Panc1 (cell line): ENCODE results near the gene RABL6. TPM values are rescaled to one million over a fixed set of nuclear protein-coding genes. Genes with fewer than 3 reads are reported as not detected.

ENCODE experiments used
- ATAC-seq: fragments of 200-7000 bp; cut with Tn5 transposase; 2 replicates; pipeline ENCODE4 v1.9.1; 2020; ENCODE audit warnings: mild to moderate bottlenecking, moderate library complexity
- BruUV-seq: library from RNA; stranded (reverse); fragments of 400-500 nt; replicated peaks from 2 replicates; lab custom pipeline; 2021; lab: Mats Ljungman, UMichigan
- CTCF ChIA-PET: fragments of 300-600 bp; sonication (Branson Sonifier 250); formaldehyde crosslinking; loops from one replicate; lab custom pipeline; 2022; ENCODE audit warnings: antibody characterized with exemption; lab: Charles Lee
- POLR2A ChIA-PET: fragments of 300-600 bp; sonication (Branson Sonifier 250); formaldehyde crosslinking; loops from one replicate; lab custom pipeline; 2022; ENCODE audit warnings: antibody characterized with exemption; lab: Charles Lee
- DNase-seq: peaks from one replicate; pipeline ENCODE4 v3.0.0-alpha.2; 2010; ENCODE audit warnings: low read depth, low spot score
- H3K27ac ChIP-seq: 2 replicates; pipeline ENCODE4 v1.5.1; 2011; ENCODE audit warnings: mild to moderate bottlenecking, low read length, inconsistent platforms
- H3K27me3 ChIP-seq: fragments of 200-500 bp; sonication (Bioruptor generic); 2 replicates; pipeline ENCODE4 v1.6.0; 2014; ENCODE audit warnings: low read length, inconsistent platforms; ENCODE audit not compliant: control insufficient read depth, insufficient read depth
- H3K36me3 ChIP-seq: fragments of 200-500 bp; sonication (Bioruptor generic); 2 replicates; pipeline ENCODE4 v1.5.1; 2014; ENCODE audit warnings: inconsistent platforms, mild to moderate bottlenecking, low read length, moderate library complexity; ENCODE audit not compliant: control insufficient read depth, insufficient read depth
- H3K4me1 ChIP-seq: 2 replicates; pipeline ENCODE4 v1.5.1; 2011; ENCODE audit warnings: inconsistent platforms, mild to moderate bottlenecking, low read length, moderate library complexity; ENCODE audit not compliant: control insufficient read depth, insufficient read depth
- H3K4me3 ChIP-seq, 2 experiments: 2 replicates each; pipeline ENCODE4 v1.5.1; 2011 to 2012; ENCODE audit warnings: low read depth in 2 of 2, low read length in 2 of 2, mild to moderate bottlenecking in 2 of 2, inconsistent platforms in 1 of 2, moderate library complexity in 1 of 2
- H3K9me3 ChIP-seq: fragments of 200-500 bp; sonication (Bioruptor generic); 2 replicates; pipeline ENCODE4 v1.5.1; 2014; ENCODE audit warnings: low read depth, mild to moderate bottlenecking, inconsistent platforms, low read length, moderate library complexity; ENCODE audit not compliant: control insufficient read depth, insufficient read depth
- CTCF ChIP-seq: fragments of 450-650 bp; IDR thresholded peaks from 2 replicates; pipeline ENCODE4 v1.5.1; 2017; ENCODE audit warnings: mild to moderate bottlenecking
- POLR2AphosphoS5 ChIP-seq: IDR thresholded peaks from 2 replicates; pipeline ENCODE4 v1.6.1; 2012; ENCODE audit warnings: mild to moderate bottlenecking, low read depth, low read length, moderate library complexity
- REST ChIP-seq, 2 experiments: IDR thresholded peaks; 2 replicates each; pipeline ENCODE4 v1.6.1; 2011 to 2012; ENCODE audit warnings: low read depth in 2 of 2, control low read depth in 1 of 2, low read length in 1 of 2, mild to moderate bottlenecking in 1 of 2, moderate library complexity in 1 of 2; ENCODE audit not compliant: insufficient read depth in 1 of 2
- SIN3A ChIP-seq: IDR thresholded peaks from 2 replicates; pipeline ENCODE4 v1.6.1; 2012; ENCODE audit warnings: low read depth, mild to moderate bottlenecking, low read length, moderate library complexity, borderline replicate concordance; ENCODE audit not compliant: insufficient read depth
- TCF7L2 ChIP-seq: IDR thresholded peaks from 2 replicates; pipeline ENCODE4 v1.6.1; 2011; ENCODE audit warnings: mild to moderate bottlenecking, low read depth, low read length, inconsistent platforms
- in situ Hi-C: cut with HindIII; loops from 2 replicates; pipeline ENCODE4 v1.10.0; 2016; ENCODE audit warnings: low sequenced_read_pairs, low pct_unique_long_range_greater_than_20kb
- intact Hi-C: fragments of 100-400 bp; cut with micrococcal nuclease; formaldehyde crosslinking; loops from one replicate; pipeline ENCODE4 v1.10.0; 2022; ENCODE audit not compliant: unreplicated experiment
- total RNA-seq: library from RNA; stranded (reverse); gene quantifications from one replicate; pipeline ENCODE4 v1.2.1, GENCODE V29; 2021; ENCODE audit not compliant: unreplicated experiment

The RABL6 gene
- total RNA-seq, 1 experiment from 2014 or later: 106 TPM

- BruUV-seq: no TSS peak
- no peak for TF ChIP-seq CTCF
- no peak for TF ChIP-seq SIN3A
- TF ChIP-seq TCF7L2: no peak; the same call in 1 of the 2 replicates
- no peak; the same call in 1 of the 2 replicates for TF ChIP-seq POLR2AphosphoS5
- TF ChIP-seq REST (IDR thresholded peaks at IDR 0.05; ENCODE audit: insufficient read depth in 1 of 2, low read depth in 2 of 2, low read length in 1 of 2): no peak
- ChIA-PET CTCF (no interaction called here), POLR2A (no interaction called here)
- H3K27me3 ChIP-seq: no peaks in the 10 kb centered on the region
- H3K36me3 ChIP-seq: no peaks in the 10 kb centered on the region
- no peaks in the 10 kb centered on the region for H3K9me3 ChIP-seq
- no peak for DNase-seq
- in situ Hi-C loops: no loop called here
- peaks cover 33% of the 10 kb centered on the region for H3K4me1 ChIP-seq
- intact Hi-C loops: no loop called here
- no peak overlapping the region for H3K4me3 ChIP-seq
- ATAC-seq: peak; percentile 42
- H3K27ac ChIP-seq: no peak overlapping the region; the same call in 1 of the 2 replicates
Observed at GRCh38 chr9:136858844-136859757, 51.4 kb downstream of the RABL6 start.

GRCh38 chr9:136860529-136860928 is 52.8 kb downstream of the RABL6 start:
- intact Hi-C loops (no loop called here), in situ Hi-C loops (no loop called here)
- Histone ChIP-seq H3K36me3 (no peaks in the 10 kb centered on the region), H3K9me3 (no peaks in the 10 kb centered on the region), H3K27me3 (no peaks in the 10 kb centered on the region), H3K4me1 (peaks cover 36% of the 10 kb centered on the region), H3K4me3 (no peak overlapping the region), H3K27ac (no peak overlapping the region)
- TF ChIP-seq REST (IDR thresholded peaks at IDR 0.05; ENCODE audit: insufficient read depth in 1 of 2, low read depth in 2 of 2, low read length in 1 of 2) (no peak), TCF7L2 (no peak), SIN3A (no peak), CTCF (no peak), POLR2AphosphoS5 (no peak)
- ATAC-seq (no peak), DNase-seq (no peak)
- CTCF ChIA-PET: no interaction called here
- no TSS peak for BruUV-seq
- POLR2A ChIA-PET: no interaction called here
